ENCODE data around the gene LSM5. TPM values are rescaled to one million over a fixed set of nuclear protein-coding genes. Genes with fewer than 3 reads are reported as not detected.

Gene LSM5
- polyA plus RNA-seq, 1 experiment, result 6.7 TPM

DNA sequence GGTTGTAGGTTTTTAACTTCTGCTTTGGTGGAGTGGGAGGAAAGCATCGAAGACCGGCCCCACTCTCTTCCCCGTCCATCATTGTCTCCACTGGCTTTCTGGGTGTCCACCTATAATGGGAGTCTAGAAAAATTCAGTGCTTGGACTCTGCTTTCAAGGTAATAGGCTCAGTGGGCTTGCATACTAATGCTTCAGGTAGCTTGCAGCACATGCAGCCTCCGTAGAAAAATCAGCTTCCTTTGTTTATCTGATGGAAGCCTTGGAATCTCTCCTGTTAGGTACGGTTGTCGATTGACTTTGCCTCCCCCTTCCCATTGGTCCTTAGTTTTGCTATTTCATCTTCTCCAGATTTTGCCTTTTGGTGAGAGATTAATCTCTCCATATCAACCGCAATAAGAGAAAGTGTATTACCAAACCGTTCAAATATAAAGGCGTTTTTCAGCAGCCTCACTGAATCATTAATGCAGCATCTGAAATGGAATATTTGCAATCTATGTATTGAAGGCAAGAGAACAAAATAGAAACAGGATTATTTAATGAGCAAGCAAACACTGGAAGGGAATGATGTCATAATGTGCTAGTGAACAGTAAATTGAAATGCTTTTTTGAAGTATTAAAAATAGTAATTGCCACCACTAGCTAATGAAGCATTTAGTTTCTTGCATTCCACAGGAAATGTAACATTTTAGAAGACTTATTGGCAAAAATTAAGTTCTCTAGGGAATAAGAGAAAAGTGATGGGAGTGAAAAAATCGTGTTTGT lies 6.1 kb upstream of the LSM5 start:
- TF ChIP-seq, protein P1, sequence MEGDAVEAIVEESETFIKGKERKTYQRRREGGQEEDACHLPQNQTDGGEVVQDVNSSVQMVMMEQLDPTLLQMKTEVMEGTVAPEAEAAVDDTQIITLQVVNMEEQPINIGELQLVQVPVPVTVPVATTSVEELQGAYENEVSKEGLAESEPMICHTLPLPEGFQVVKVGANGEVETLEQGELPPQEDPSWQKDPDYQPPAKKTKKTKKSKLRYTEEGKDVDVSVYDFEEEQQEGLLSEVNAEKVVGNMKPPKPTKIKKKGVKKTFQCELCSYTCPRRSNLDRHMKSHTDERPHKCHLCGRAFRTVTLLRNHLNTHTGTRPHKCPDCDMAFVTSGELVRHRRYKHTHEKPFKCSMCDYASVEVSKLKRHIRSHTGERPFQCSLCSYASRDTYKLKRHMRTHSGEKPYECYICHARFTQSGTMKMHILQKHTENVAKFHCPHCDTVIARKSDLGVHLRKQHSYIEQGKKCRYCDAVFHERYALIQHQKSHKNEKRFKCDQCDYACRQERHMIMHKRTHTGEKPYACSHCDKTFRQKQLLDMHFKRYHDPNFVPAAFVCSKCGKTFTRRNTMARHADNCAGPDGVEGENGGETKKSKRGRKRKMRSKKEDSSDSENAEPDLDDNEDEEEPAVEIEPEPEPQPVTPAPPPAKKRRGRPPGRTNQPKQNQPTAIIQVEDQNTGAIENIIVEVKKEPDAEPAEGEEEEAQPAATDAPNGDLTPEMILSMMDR (IDR thresholded peaks at IDR 0.05; ENCODE audit: insufficient read depth, low read depth, low read length), result no peak
- H3K27me3 ChIP-seq (ENCODE audit: control insufficient read depth, insufficient read depth, low read length), result no peaks in the 10 kb centered on the region
- H3K4me3 ChIP-seq (ENCODE audit: low read depth, low read length), result peak overlapping the region; percentile 99
- DNase-seq (ENCODE audit: low read depth), result no peak
- H3K36me3 ChIP-seq (ENCODE audit: control insufficient read depth, insufficient read depth, low read length), result no peaks in the 10 kb centered on the region
- CTCF ChIA-PET, result interaction anchor here (0.8 to 0.9 kb wide), 2 partner anchors 16 to 80 kb away, joined by 3 read pairs; no protein-coding TSS in a partner anchor
- POLR2A ChIA-PET, result no interaction called here

DNA sequence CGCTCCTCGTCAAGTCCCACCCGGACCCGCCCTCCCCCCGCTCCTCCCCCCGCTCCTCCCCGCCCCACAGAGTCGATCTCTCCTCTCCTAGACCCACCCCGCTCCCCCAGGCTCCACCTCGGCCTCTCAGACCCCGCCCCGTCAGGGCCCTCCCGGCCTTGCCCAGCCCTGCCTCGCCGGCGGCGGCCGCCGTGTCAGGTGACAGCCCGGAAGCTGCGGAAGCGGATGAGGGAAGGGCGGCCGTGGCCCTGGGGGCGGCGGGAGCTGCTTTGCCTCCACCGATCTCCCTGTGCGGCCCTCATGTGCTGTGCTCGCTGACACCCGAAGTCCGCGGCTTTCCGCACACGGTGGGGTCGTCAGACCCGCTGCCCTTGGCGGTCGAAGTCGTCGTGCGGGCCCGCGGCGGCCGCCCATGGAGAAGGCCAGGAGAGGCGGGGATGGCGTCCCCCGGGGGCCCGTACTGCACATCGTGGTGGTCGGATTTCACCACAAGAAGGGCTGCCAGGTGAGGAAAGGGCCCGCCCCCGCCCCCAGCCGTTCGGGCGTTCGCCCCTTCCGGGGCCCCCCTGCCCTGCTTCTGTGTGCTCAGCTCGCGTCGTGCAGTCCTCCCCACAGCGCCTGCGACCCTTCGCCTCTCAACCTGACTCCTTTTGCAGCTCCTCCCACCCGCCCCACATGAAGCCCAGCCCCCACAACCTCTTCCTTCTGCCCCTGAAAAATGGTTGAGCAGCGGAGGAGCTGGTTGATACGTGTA lies 5.3 kb upstream of the LSM5 start, which contains the start of gene AVL9:
Gene AVL9, plus strand, starts transcription at position 192 of the 754 bp plus-strand sequence. Its CDS starts 221 bp downstream, at position 413.
- peak; percentile 75 for DNase-seq (ENCODE audit: low read depth)
- Histone ChIP-seq H3K4me3 (ENCODE audit: low read depth, low read length) (peak within 1 kb of the TSS; percentile 99), H3K36me3 (ENCODE audit: control insufficient read depth, insufficient read depth, low read length) (no peaks in the 10 kb centered on the region), H3K27me3 (ENCODE audit: control insufficient read depth, insufficient read depth, low read length) (no peaks in the 10 kb centered on the region)
- ChIA-PET CTCF (interaction anchor here (0.6 to 0.8 kb wide), 2 partner anchors 81 to 197 kb away, joined by 3 read pairs; no protein-coding TSS in a partner anchor), POLR2A (interaction anchor here (0.6 to 0.7 kb wide), 2 partner anchors 66 to 96 kb away, joined by 3 to 9 read pairs; no protein-coding TSS in a partner anchor)
- TF ChIP-seq, protein P1 (IDR thresholded peaks at IDR 0.05; ENCODE audit: insufficient read depth, low read depth, low read length), result no peak

DNA sequence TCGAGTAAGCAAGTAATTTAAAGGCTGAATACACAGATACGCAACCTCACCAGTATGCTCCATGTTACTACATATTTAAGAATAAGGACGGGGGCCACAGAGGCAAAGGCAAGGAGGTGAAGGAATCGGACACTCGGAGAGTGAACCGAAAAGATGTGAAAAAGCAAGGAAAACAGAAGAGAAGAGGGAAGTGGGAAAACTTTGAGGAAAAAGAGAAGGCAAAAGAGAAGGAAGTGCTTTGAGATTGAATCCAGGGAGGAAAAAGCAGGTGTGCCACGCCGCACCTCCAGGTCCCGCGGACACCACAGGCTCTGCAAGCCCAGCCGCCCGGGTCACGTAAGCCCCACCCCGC lies 4.7 kb upstream of the LSM5 start:
- DNase-seq (ENCODE audit: low read depth), result no peak
- Histone ChIP-seq H3K4me3 (ENCODE audit: low read depth, low read length) (peak overlapping the region; percentile 58), H3K36me3 (ENCODE audit: control insufficient read depth, insufficient read depth, low read length) (no peaks in the 10 kb centered on the region), H3K27me3 (ENCODE audit: control insufficient read depth, insufficient read depth, low read length) (no peaks in the 10 kb centered on the region)
- POLR2A ChIA-PET, result no interaction called here
- CTCF ChIA-PET, result interaction anchor here (0.6 kb wide), 1 partner anchor 198 kb away, joined by 3 read pairs; no protein-coding TSS in a partner anchor
- TF ChIP-seq, protein P1 (IDR thresholded peaks at IDR 0.05; ENCODE audit: insufficient read depth, low read depth, low read length), result no peak

DNA sequence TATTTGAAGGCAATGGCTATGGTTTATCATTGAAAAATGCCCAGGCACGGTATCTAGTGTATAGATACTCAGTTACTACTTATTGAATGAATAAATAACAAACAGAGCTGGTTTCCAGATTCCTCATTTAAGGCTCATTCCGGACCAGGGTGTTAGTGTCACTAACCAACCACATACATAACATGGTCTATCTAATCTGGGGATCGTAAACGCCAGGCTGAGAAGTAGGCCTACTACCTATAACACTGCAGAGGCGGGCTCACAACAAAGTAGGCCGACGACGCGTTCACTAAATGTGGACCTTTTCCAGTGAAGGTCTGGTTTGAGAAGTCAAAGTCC lies 423 bp downstream of the LSM5 start:
- TF ChIP-seq, protein P1 (IDR thresholded peaks at IDR 0.05; ENCODE audit: insufficient read depth, low read depth, low read length), result no peak
- no peaks in the 10 kb centered on the region for H3K27me3 ChIP-seq (ENCODE audit: control insufficient read depth, insufficient read depth, low read length)
- H3K36me3 ChIP-seq (ENCODE audit: control insufficient read depth, insufficient read depth, low read length), result no peaks in the 10 kb centered on the region; the same call in 1 of the 2 replicates
- POLR2A ChIA-PET, result no interaction called here
- CTCF ChIA-PET, result interaction anchor here (0.9 to 2.0 kb wide), 3 partner anchors 10 to 618 kb away, joined by 3 to 14 read pairs (median 6); no protein-coding TSS in a partner anchor
- peak overlapping the region; percentile 78 for H3K4me3 ChIP-seq (ENCODE audit: low read depth, low read length)
- DNase-seq (ENCODE audit: low read depth), result no peak

DNA sequence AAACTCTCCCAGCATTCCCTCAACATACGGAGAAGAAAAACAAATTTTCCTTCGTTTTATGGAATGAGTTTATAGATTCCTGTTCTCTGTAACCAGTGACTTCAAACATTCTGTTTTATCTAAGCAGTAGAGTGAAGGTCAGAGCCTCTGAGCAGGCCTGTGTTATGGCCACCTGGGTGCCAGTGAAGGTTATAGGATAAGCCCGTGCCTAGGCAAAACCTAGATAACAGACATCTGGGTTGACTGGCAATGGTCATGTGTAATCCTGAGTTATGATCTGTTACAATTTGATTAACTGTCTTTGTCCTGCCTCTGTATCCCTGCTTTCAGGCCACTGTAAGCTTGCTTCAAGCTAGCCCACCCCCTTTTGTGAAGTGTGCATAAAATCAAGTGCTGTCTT lies 8.3 kb downstream of the LSM5 start:
- ChIA-PET CTCF (no interaction called here), POLR2A (no interaction called here)
- no peak for DNase-seq (ENCODE audit: low read depth)
- H3K4me3 ChIP-seq (ENCODE audit: low read depth, low read length), result no peak overlapping the region
- H3K27me3 ChIP-seq (ENCODE audit: control insufficient read depth, insufficient read depth, low read length), result no peaks in the 10 kb centered on the region; the same call in 1 of the 2 replicates
- TF ChIP-seq, protein P1 (IDR thresholded peaks at IDR 0.05; ENCODE audit: insufficient read depth, low read depth, low read length), result no peak
- no peaks in the 10 kb centered on the region for H3K36me3 ChIP-seq (ENCODE audit: control insufficient read depth, insufficient read depth, low read length)

Data from BJ (cell line).